Activated naive CD8-positive, alpha-beta T cell treated with anti-CD3 and anti-CD28 coated beads, Interleukin-2, amount 50 U/mL, for 24 hours (primary cell): ENCODE data around the gene EVI5L.
A peak's percentile ranks its signal among the peaks of the same experiment; 100 is the strongest.

Experiments used
- ATAC-seq: fragments of 150-1000 bp; cut with Tn5 transposase; one replicate; pipeline ENCODE4 v1.10.0; 2021
- DNase-seq: peaks from one replicate; pipeline ENCODE4 v3.0.0; 2021
- H3K27ac Mint-ChIP-seq: one replicate; pipeline ENCODE4 v1.8.0; 2021; ENCODE audit warnings: mild to moderate bottlenecking, mixed read lengths
- H3K27me3 Mint-ChIP-seq: one replicate; pipeline ENCODE4 v1.8.0; 2021; ENCODE audit warnings: mixed read lengths
- H3K36me3 Mint-ChIP-seq: one replicate; pipeline ENCODE4 v1.8.0; 2021; ENCODE audit warnings: low read depth, mixed read lengths
- H3K4me1 Mint-ChIP-seq: one replicate; pipeline ENCODE4 v1.8.0; 2021; ENCODE audit warnings: mixed read lengths
- H3K4me3 Mint-ChIP-seq: one replicate; pipeline ENCODE4 v1.8.0; 2021; ENCODE audit warnings: mild to moderate bottlenecking, moderate library complexity, mixed read lengths
- H3K9me3 Mint-ChIP-seq: one replicate; pipeline ENCODE4 v1.8.0; 2021; ENCODE audit warnings: mixed read lengths

EVI5L gene

GRCh38 chr19:7897292-7897691 is 67.3 kb downstream of the EVI5L start:
- no peaks in the 10 kb centered on the region for H3K9me3 Mint-ChIP-seq
- no peak overlapping the region for H3K27ac Mint-ChIP-seq
- no peaks in the 10 kb centered on the region for H3K36me3 Mint-ChIP-seq
- peaks cover 15% of the 10 kb centered on the region for H3K4me1 Mint-ChIP-seq
- DNase-seq (no peak), ATAC-seq (no peak)
- peaks cover 10% of the 10 kb centered on the region for H3K27me3 Mint-ChIP-seq
- no peak overlapping the region for H3K4me3 Mint-ChIP-seq

- ATAC-seq: no peak
- no peak for DNase-seq
- no peak overlapping the region for H3K27ac Mint-ChIP-seq
- peaks cover 5% of the 10 kb centered on the region for H3K36me3 Mint-ChIP-seq
- H3K4me3 Mint-ChIP-seq: no peak overlapping the region
- H3K9me3 Mint-ChIP-seq: no peaks in the 10 kb centered on the region
- H3K4me1 Mint-ChIP-seq: peaks cover 21% of the 10 kb centered on the region
- H3K27me3 Mint-ChIP-seq: peaks cover 13% of the 10 kb centered on the region
Measured at GRCh38 chr19:7898967-7899366, 68.9 kb downstream of the EVI5L start.

GRCh38 chr19:7899751-7900378 is 69.8 kb downstream of the EVI5L start:
- ATAC-seq (no peak), DNase-seq (no peak)
- peaks cover 5% of the 10 kb centered on the region for H3K27me3 Mint-ChIP-seq
- H3K4me3 Mint-ChIP-seq: no peak overlapping the region
- H3K27ac Mint-ChIP-seq: no peak overlapping the region
- H3K36me3 Mint-ChIP-seq: peaks cover 8% of the 10 kb centered on the region
- H3K9me3 Mint-ChIP-seq: no peaks in the 10 kb centered on the region
- peaks cover 22% of the 10 kb centered on the region for H3K4me1 Mint-ChIP-seq

- Mint-ChIP-seq H3K27me3 (peaks cover 5% of the 10 kb centered on the region), H3K4me3 (no peak overlapping the region), H3K9me3 (no peaks in the 10 kb centered on the region), H3K4me1 (peaks cover 26% of the 10 kb centered on the region), H3K27ac (no peak overlapping the region), H3K36me3 (peaks cover 12% of the 10 kb centered on the region)
- no peak for ATAC-seq
- DNase-seq: no peak
Measured at GRCh38 chr19:7900401-7900870, 70.4 kb downstream of the EVI5L start.

GRCh38 chr19:7900931-7901330 is 70.9 kb downstream of the EVI5L start:
- H3K4me1 Mint-ChIP-seq: peaks cover 29% of the 10 kb centered on the region
- H3K27ac Mint-ChIP-seq: no peak overlapping the region
- peaks cover 14% of the 10 kb centered on the region for H3K36me3 Mint-ChIP-seq
- H3K4me3 Mint-ChIP-seq: no peak overlapping the region
- peaks cover 5% of the 10 kb centered on the region for H3K27me3 Mint-ChIP-seq
- H3K9me3 Mint-ChIP-seq: no peaks in the 10 kb centered on the region
- no peak for ATAC-seq
- no peak for DNase-seq

- Mint-ChIP-seq H3K27ac (no peak overlapping the region), H3K27me3 (peaks cover 5% of the 10 kb centered on the region), H3K36me3 (peaks cover 14% of the 10 kb centered on the region), H3K4me3 (no peak overlapping the region), H3K9me3 (no peaks in the 10 kb centered on the region), H3K4me1 (peaks cover 32% of the 10 kb centered on the region)
- no peak for ATAC-seq
- DNase-seq: no peak
Measured at GRCh38 chr19:7901337-7901736, 71.3 kb downstream of the EVI5L start.

GRCh38 chr19:7902796-7903243 is 72.8 kb downstream of the EVI5L start:
- no peak for ATAC-seq

DNA sequence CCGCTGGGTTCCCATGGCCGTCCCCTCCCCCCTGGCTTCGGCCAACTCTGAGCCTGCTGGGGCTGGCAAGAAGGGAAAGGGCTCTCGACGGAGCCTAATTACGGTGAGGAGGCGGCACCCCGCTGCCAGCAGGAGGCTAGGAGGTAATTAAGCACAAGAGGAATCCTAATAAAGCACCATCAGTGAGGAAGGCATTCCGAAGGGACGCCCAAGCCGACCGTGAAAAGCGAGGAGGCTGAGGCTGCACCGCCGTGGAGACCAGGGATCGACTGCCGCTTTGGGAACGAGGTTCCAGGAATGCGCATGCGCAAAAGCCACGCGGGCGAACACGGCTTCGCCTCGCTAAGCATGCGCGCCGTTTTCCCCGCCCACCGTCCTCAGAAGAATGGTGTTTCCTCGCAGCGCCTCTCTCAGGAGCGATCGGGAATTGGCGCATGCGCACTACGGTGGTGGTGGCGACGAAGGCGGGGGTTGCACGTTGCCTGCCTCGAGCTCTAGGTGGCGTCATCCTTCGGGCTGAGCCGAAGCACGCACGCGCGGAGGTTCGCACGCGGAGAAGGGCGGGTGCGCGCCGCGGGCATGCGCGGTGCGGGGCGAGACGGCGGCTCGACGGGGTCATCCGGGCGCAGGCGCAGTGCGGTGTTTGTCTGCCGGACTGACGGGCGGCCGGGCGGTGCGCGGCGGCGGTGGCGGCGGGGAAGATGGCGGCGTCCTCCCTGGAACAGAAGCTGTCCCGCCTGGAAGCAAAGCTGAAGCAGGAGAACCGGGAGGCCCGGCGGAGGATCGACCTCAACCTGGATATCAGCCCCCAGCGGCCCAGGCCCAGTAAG is 73.4 kb downstream of the EVI5L start, which contains the start of gene MAP2K7:
Gene MAP2K7, plus strand, starts transcription at position 634 of the 830 bp plus-strand sequence. Its CDS starts 68 bp downstream, at position 702.
- Mint-ChIP-seq H3K9me3 (no peaks in the 10 kb centered on the region), H3K36me3 (peaks cover 14% of the 10 kb centered on the region), H3K27ac (peak within 1 kb of the TSS; percentile 98), H3K27me3 (peaks cover 5% of the 10 kb centered on the region), H3K4me3 (peak within 1 kb of the TSS; percentile 88), H3K4me1 (peaks cover 35% of the 10 kb centered on the region)
- peak; percentile 100 for DNase-seq
- peak; percentile 82 for ATAC-seq

More at GRCh38 chr19:7902796-7903243, 72.8 kb downstream of the EVI5L start:
- peaks cover 5% of the 10 kb centered on the region for H3K27me3 Mint-ChIP-seq
- no peaks in the 10 kb centered on the region for H3K9me3 Mint-ChIP-seq
- peak overlapping the region; percentile 98 for H3K27ac Mint-ChIP-seq
- H3K4me1 Mint-ChIP-seq: peaks cover 35% of the 10 kb centered on the region
- peaks cover 14% of the 10 kb centered on the region for H3K36me3 Mint-ChIP-seq
- no peak for DNase-seq
- peak overlapping the region; percentile 86 for H3K4me3 Mint-ChIP-seq

- H3K4me1 Mint-ChIP-seq: peaks cover 35% of the 10 kb centered on the region
- no peaks in the 10 kb centered on the region for H3K9me3 Mint-ChIP-seq
- DNase-seq (no peak), ATAC-seq (peak; percentile 25)
- H3K4me3 Mint-ChIP-seq: peak overlapping the region; percentile 88
- peaks cover 5% of the 10 kb centered on the region for H3K27me3 Mint-ChIP-seq
- peaks cover 14% of the 10 kb centered on the region for H3K36me3 Mint-ChIP-seq
- peak overlapping the region; percentile 88 for H3K27ac Mint-ChIP-seq
Measured at GRCh38 chr19:7904074-7905020, 74.3 kb downstream of the EVI5L start.

- Mint-ChIP-seq H3K27ac (peak overlapping the region; percentile 88), H3K27me3 (peaks cover 5% of the 10 kb centered on the region), H3K36me3 (peaks cover 14% of the 10 kb centered on the region), H3K9me3 (no peaks in the 10 kb centered on the region), H3K4me1 (peaks cover 35% of the 10 kb centered on the region), H3K4me3 (peak overlapping the region; percentile 88)
- no peak for ATAC-seq
- no peak for DNase-seq
Measured at GRCh38 chr19:7905268-7905667, 75.2 kb downstream of the EVI5L start.

GRCh38 chr19:7905859-7906258 is 75.8 kb downstream of the EVI5L start:
- ATAC-seq (no peak), DNase-seq (no peak)

GRCh38 chr19:7907122-7907521 is 77.1 kb downstream of the EVI5L start:
- DNase-seq (no peak), ATAC-seq (no peak)
- Mint-ChIP-seq H3K27ac (no peak overlapping the region), H3K4me3 (no peak overlapping the region), H3K36me3 (peaks cover 21% of the 10 kb centered on the region), H3K4me1 (peaks cover 32% of the 10 kb centered on the region), H3K9me3 (no peaks in the 10 kb centered on the region), H3K27me3 (peaks cover 5% of the 10 kb centered on the region)

More at GRCh38 chr19:7905859-7906258, 75.8 kb downstream of the EVI5L start:
- Mint-ChIP-seq H3K4me1 (peaks cover 35% of the 10 kb centered on the region), H3K27ac (peak overlapping the region; percentile 33), H3K4me3 (peak overlapping the region; percentile 24), H3K27me3 (peaks cover 5% of the 10 kb centered on the region), H3K36me3 (peaks cover 18% of the 10 kb centered on the region), H3K9me3 (no peaks in the 10 kb centered on the region)

- H3K4me3 Mint-ChIP-seq: no peak overlapping the region
- no peak overlapping the region for H3K27ac Mint-ChIP-seq
- DNase-seq (no peak), ATAC-seq (no peak)
- H3K36me3 Mint-ChIP-seq: peaks cover 21% of the 10 kb centered on the region
- peaks cover 5% of the 10 kb centered on the region for H3K27me3 Mint-ChIP-seq
- peaks cover 30% of the 10 kb centered on the region for H3K4me1 Mint-ChIP-seq
- no peaks in the 10 kb centered on the region for H3K9me3 Mint-ChIP-seq
Measured at GRCh38 chr19:7907544-7907943, 77.5 kb downstream of the EVI5L start.
